ENCODE results near the gene IMP4.
A peak's percentile ranks its signal among the peaks of the same experiment; 100 is the strongest.

IMP4 gene

DNA sequence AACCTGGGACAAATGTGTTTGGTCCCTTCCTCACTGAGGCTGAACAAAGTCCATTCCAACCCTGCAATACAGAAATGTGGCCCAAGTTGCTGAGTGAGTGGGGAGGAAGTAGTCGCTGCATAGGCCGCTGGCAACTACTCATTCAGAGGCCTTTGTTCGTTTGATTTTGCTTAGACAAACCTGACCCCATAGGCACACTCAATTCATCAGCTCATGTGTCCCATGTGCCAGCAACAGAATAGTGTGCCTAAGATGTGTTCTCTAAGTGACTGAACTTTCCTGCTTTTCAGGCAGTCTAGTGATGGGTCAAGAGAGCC lies 36.2 kb downstream of the IMP4 start:
- DNase-seq = no peak

DNA sequence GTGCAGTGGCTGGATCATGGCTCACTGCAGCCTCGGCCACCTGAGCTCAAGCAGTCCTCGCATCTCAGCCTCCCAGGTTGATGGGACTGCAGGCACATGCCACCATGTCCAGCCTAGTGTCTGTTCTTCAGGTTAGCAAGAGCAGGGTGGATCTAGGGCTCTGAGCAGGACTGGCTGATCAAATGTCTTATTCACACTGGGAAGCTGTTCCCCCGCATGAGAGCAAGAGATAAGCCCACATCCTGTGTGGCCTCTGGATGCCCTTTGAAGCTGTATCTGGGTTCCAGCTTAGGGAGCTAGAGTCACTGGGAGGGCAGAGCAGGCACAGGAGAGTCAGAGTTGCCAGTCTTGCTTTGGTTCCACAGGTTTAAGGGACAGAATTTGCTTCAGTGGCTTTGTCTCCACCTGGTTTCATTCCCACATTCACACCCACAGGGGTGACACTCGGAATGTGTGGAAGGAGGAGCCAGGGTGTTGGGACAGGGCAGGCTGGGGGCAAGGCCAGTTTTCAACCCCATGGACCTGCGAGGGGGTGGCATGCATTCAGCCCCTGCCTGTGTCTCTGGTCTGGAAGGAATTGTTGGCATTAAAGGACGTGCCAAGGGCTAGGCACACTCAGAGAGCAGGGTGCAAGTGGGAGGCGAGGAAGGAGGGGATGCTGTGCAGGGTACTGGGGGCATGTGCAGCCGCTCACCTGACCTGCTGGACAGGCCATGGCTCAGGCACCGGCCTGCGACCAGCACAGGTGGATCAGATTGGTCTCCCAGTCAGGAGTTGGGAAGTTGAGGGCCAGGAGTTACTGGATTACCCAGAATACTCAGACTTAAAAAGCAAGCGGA lies 37.6 kb downstream of the IMP4 start:
- DNase-seq = no peak

DNA sequence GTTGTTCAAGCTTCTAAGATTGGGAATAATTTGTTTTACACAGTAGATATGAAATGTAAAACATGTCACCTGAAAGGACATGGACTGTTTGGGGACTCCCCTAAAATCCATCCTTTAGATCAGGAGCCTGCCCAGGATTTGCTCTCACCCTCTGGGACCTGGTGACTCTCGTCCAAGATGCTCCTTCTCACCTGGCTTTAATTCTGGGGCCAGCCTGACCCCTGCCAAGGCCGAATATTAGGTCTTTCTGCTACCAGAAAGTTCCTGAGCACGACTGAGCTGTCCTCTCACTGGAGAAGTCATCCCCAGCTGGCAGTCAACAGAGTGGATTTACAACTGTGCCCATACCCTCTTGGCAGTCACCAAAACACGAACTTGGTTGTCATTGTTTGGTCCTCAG lies 38.4 kb downstream of the IMP4 start:
- no peak for DNase-seq

DNA sequence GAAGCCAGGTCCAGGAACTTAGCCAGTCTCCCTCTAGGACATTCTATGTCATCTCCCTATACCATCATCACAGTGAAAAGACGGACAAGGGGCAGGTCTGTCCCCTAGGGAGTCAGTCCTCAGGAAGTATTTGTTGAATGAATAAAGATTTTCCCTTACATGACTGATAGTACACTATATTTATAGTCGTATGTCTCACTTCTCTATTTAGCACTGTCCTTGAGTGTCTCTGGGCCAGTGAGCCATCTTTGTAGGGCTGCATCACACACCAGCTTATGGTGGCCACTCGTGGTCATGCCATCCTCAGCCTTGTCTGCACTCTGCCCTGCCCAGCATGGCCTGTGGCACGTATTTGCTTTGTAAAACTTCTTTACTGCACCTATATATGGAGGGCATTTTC lies 38.9 kb downstream of the IMP4 start:
- no peak for DNase-seq

DNA sequence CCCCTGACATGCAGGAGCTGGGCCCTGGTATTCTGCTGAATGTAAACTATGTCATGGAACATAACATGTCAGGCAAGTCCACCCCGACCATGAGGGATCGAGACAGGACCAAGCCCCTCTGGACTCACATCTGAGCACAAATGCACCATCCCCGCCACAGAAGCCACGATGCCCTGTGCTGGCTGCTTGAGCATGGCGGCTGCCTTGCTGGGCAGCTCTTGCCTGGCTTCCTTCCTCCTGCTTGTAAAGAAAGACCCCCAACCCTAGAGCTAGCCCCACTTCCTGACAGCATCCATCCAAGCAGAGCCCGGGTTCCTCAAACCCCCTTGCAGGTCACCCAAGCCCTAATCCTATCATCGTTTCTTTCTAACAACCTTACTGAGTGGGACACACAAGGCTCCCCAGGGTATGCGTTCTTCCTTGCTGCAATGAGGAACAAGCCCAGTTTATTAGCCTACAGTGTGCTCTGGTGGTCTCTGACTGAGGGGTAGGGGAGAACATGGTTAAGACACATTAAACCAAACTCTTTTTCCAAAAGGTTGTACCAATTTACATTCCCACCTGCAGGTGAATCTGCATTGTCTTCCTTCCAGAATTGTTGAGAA lies 39.7 kb downstream of the IMP4 start:
- no peak for DNase-seq

DNA sequence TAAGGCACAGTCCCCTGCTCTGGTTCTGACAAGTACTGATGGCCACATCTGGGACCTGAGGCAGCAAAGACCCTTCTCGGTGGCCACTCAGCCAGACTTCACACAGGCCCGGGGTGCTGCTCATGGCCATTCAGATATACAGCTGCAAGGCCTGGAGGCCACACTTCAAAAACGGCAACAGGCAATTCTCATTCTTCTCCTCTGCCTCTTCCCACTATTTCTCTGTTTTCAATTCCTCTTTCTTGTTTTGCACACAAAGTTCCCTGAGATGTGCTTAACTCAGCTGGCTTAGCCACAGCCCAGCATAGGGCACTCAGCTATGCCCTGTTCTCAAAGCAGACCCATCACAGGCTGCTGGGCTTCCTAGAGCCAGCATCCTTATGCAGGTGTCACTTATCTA lies 43.0 kb downstream of the IMP4 start:
- DNase-seq = no peak

DNA sequence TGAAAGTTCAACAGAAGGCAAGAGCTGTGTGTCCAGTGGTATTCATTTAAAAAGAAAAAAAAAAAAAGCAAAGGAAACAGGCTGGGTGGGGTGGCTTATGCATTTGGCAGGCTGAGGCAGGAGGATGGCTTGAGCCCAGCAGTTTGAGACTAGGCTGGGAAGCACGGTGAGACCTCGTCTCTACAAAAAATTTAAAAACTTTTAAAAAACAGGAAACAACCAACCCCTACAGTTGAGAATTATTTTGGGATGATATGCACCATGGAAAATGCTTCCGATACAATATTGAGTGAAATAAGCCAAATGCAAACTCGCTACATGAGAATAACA lies 44.3 kb downstream of the IMP4 start:
- DNase-seq = no peak

DNA sequence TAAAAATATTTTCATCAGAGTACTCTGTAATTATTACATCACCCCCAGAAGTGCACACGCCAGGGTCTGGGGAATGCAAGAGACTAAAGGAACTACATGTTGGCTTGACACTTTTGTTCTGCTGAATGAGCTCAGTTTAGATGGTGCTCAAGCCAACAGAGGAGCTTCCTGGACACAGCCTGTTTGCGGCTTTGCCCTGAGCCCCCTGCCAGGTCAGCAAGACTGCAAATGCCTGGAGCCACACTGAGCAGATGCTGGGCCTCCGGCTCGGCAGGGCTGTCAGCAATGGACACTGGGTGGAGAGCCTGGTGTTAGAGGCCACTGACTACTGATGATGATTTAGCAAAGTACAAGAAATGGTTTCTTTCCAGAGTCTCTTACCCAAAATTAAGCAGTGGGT lies 45.1 kb downstream of the IMP4 start:
- no peak for DNase-seq

DNA sequence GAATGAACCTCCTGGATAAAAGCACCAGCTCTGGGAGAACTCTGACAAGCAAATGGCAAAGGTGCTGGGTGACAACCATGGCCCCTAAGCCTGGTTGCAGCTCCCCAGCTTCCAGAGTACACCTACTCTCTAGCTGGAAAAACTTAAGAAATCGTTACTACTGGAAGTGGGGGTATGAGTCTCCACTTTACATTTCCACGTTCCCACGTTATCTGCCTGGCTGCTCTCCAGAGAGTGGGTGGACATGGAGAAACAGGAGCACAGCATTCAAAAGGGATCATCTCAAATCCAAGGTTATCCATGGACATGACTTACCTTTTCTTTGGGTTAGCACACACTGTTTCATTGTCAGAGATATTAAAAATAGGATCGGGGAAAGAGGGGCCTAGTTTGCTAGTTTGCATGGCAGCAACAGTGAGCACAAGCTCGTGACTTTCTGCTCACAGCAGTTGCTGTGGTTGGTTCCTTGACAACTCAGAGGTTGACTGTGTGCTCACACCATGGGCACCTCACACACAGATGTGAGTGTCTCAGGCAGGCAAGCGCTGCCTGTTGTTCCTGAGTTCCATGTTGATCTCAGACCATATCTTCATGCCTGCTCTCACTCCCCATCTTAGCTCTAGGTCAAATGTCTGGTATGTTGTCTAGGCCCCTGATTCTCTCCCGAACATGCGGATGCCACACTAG lies 45.7 kb downstream of the IMP4 start:
- no peak for DNase-seq

DNA sequence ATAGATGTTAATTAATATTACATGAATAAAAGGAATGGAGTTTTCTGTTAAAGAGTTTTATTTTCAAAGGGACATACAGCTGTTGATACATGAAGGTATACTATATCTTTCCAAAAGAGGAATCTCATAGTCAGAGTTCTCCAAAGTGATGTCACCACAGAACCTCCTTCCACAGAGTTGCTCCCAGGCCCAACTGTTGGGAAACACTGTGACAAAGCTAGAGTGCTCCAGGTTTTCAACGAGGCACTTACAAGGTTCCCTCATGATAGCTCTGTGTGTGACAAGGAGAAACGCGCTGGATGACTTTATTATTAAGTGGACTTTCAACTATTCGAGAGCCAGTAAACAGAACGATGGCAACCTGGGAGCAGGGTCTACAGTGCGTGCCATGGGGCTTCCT lies 46.7 kb downstream of the IMP4 start:
- no peak for DNase-seq

DNA sequence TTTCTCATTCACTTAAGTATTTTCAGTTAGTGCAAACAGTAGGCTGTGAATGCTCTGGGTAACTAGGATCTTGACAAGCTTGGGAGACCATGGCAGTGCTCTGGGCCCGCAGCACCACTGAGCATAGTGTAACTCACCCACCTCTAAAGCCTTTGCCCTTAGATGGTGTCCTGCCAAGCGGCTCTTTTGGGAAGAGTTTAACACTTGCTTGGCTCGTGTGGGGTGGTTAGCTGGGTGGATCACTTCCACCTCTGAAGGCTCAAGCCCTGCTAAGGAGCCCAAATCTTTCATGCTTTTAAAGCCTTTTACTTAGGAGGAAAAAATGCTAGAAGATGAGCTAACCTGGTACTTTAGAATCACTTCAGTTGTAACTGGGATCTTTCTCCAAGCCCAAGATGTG lies 47.1 kb downstream of the IMP4 start:
- DNase-seq = no peak

DNA sequence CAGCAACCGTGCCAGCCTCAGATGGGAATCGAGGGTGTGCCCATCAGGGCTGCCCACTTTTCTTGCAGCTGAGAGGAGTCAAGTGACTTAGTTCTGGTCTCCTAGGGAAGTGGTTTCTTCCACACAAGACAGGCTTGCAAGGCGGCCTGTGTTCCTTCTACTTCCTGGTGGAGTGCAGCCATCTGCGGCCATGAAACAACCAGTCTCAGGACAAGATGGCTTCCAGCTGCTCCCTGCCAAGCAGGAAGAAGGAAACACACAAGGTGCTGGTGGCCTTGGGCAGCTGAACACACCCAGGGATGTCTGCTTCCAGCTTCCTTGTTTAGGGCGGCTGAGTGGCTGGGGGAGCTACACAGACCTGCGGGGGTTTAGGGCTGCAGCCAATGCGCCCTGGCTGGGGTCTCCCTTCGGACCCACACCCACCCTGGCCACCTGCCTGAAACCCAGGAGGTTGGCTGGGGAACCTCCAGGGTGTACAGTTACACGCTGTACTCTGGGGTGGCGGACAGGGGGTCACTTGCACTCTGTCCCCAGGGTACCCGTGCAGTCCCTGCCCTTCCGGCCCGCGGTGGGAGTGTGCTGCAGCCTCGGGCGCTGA lies 47.9 kb downstream of the IMP4 start:
- no peak for DNase-seq

DNA sequence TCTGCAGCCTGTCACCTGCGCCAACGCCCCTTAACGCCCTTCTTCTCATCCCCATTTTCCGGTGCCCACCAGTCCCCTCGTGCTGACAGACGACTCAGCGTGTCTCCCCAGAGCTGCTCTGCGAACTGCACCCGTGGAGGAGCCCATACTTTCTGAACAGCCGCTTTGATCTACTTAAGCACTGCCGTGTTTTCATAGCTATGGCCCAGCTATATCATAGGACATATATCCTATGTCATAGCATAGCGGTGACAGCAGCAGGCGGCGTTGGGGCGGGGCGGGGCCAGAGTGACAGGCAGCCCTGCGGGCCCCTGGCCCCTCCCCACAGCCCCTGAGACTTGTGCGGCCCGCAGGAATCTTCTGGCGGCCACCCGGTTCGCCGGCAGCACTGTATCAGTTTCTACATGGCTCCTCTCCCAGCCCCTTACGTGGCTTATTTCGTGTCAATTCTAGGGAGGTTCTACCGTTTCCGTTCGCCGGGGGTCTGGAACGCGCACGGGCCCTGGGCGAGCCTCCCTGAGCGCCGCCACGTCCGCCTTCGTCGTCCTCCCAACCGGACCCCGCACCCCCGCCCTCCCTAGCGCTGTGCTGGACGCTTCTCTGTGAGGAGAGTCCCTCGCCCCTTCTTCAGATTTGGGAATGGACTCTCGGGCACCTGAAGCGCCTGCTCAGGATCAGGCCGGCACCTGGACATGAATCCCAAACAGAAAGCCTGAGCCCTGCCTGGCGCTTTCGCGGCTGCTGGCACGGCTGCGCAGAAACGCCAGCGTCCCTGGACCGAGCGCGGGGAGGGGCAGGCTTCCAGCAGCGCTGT lies 48.6 kb downstream of the IMP4 start:
- DNase-seq = peak; percentile 51

DNA sequence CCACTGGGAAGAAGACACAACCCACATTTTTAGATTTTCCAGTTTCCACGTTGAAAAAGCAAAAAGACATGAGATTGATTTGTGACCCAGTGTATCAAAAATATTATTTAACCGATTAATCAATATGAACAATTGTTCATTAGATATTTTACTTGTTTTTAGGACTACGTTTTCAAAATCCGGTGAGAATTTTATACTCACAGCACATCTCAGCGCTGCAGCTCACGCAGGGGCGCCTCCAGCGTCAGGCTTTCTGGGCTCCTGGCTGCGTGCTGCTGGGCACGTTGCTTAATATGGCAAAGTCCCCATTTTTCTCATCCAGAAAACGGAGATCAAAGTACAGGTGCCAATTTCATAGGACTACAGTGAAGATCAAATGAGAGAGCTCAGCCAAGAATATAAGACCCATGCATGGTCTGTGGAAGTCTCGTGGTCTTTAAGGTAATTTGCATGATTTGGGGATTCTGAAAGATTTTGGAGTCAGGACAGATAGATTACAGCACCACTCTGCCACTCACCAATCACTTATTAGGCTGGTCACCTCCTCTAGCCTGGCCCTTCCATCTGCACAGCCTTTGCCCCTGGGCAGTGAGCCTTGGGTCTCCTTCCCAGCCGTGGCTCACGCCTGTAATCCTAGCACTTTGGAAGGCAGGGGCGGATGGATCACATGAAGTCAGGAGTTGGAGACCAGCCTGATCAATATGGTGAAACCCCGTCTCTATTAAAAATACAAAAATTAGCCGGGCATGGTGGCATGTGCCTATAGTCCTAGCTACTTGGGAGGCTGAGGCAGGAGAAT lies 49.4 kb downstream of the IMP4 start:
- DNase-seq = peak; percentile 12

DNA sequence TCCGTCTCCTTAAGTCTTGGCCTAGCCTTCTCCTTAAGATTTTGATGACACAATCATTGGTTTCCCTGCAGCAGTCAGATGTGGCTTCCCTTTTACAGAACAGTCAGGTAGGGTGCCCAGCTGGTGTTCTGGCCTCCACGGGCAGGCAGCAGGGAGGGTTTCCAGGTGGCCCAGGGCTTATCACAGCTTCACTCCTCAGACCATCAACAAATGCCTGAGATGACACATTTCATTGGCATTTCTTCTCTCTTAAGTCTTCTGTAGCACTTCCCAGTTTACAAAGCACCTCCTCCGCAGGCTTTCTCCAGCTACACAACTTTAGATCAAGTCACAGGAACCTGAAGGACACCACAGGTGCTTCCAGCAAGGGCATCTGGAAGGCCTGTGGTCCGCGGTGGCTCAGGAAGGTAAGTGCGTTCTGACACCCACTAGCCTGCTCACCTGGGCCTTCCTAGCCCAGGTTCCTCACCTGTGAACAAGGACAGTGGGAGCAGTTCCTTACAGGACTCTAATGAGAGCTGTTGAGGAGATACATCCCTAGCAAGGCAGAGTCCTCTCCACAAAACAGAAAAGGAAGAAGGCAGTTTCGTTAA lies 50.7 kb downstream of the IMP4 start:
- DNase-seq = no peak
